Activated CD4-positive, alpha-beta memory T cell treated with anti-CD3 and anti-CD28 coated beads for 36 hours (primary cell): ENCODE data around the gene RANGAP1. TPM values are rescaled to one million over a fixed set of nuclear protein-coding genes. Genes with fewer than 3 reads are reported as not detected.
"Not testable (repeated sequence)": the region's sequence is repeated elsewhere in the genome, so short reads cannot be mapped to it uniquely, and the experiment has no call there.

Experiments
- CTCF ChIA-PET: fragments of 350-600 bp; sonication (Branson Sonifier 250); formaldehyde crosslinking; loops from one replicate; lab custom pipeline; 2021; ENCODE audit warnings: antibody characterized with exemption, inconsistent platforms; lab: Charles Lee
- POLR2A ChIA-PET: fragments of 350-600 bp; sonication (Branson Sonifier 250); formaldehyde crosslinking; loops from one replicate; lab custom pipeline; 2021; ENCODE audit warnings: antibody characterized with exemption; lab: Charles Lee
- DNase-seq: peaks from one replicate; pipeline ENCODE4 v3.0.0-alpha.2; 2020
- H3K27ac Mint-ChIP-seq: one replicate; pipeline ENCODE4 v1.8.0; 2021; ENCODE audit warnings: mixed read lengths
- H3K27me3 Mint-ChIP-seq: one replicate; pipeline ENCODE4 v1.8.0; 2021; ENCODE audit warnings: mixed read lengths
- H3K36me3 Mint-ChIP-seq: one replicate; pipeline ENCODE4 v1.8.0; 2021; ENCODE audit warnings: mixed read lengths
- H3K4me1 Mint-ChIP-seq: one replicate; pipeline ENCODE4 v1.8.0; 2021; ENCODE audit warnings: low read depth, mixed read lengths
- H3K4me3 Mint-ChIP-seq: one replicate; pipeline ENCODE4 v1.8.0; 2021; ENCODE audit warnings: mild to moderate bottlenecking, mixed read lengths
- H3K9me3 Mint-ChIP-seq: one replicate; pipeline ENCODE4 v1.8.0; 2021; ENCODE audit warnings: mixed read lengths
- intact Hi-C: fragments of 100-400 bp; cut with micrococcal nuclease; formaldehyde crosslinking; loops from one replicate; pipeline ENCODE4 v1.15.1; 2023
- total RNA-seq, 2 experiments: library from RNA; stranded (reverse); gene quantifications; one replicate each; pipeline ENCODE4 v1.2.3, GENCODE V29; 2021

The RANGAP1 gene
- total RNA-seq, 2 experiments from 2014 or later, result 154 to 156 TPM

GRCh38 chr22:41274856-41275255, 11.1 kb downstream of the RANGAP1 start:
- H3K9me3 Mint-ChIP-seq, result no peaks in the 10 kb centered on the region
- H3K4me3 Mint-ChIP-seq, result no peak overlapping the region
- DNase-seq, result no peak
- CTCF ChIA-PET, result no interaction called here
- H3K27me3 Mint-ChIP-seq, result no peaks in the 10 kb centered on the region
- peaks cover 55% of the 10 kb centered on the region for H3K36me3 Mint-ChIP-seq
- intact Hi-C loops, result no loop called here
- no peak overlapping the region for H3K27ac Mint-ChIP-seq
- H3K4me1 Mint-ChIP-seq, result peaks cover 5% of the 10 kb centered on the region
- POLR2A ChIA-PET, result no interaction called here

GRCh38 chr22:41273128-41273527, 12.9 kb downstream of the RANGAP1 start:
- intact Hi-C loops, result no loop called here
- Mint-ChIP-seq H3K4me1 (peaks cover 5% of the 10 kb centered on the region), H3K27me3 (no peaks in the 10 kb centered on the region), H3K4me3 (no peak overlapping the region), H3K9me3 (no peaks in the 10 kb centered on the region), H3K36me3 (peaks cover 58% of the 10 kb centered on the region), H3K27ac (no peak overlapping the region)
- ChIA-PET CTCF (no interaction called here), POLR2A (no interaction called here)
- no peak for DNase-seq

GRCh38 chr22:41271787-41272186, 14.2 kb downstream of the RANGAP1 start:
- no peak overlapping the region for H3K4me3 Mint-ChIP-seq
- no peaks in the 10 kb centered on the region for H3K27me3 Mint-ChIP-seq
- intact Hi-C loops, result no loop called here
- H3K36me3 Mint-ChIP-seq, result peaks cover 51% of the 10 kb centered on the region
- DNase-seq, result no peak
- CTCF ChIA-PET, result interaction anchor here (0.7 to 1.0 kb wide), 2 partner anchors 10 to 402 kb away, joined by 3 to 5 read pairs; no protein-coding TSS in a partner anchor
- H3K27ac Mint-ChIP-seq, result no peak overlapping the region
- peaks cover 4% of the 10 kb centered on the region for H3K4me1 Mint-ChIP-seq
- H3K9me3 Mint-ChIP-seq, result no peaks in the 10 kb centered on the region
- POLR2A ChIA-PET, result no interaction called here

GRCh38 chr22:41267958-41268357, 18.0 kb downstream of the RANGAP1 start:
- H3K27ac Mint-ChIP-seq, result no peak overlapping the region
- H3K27me3 Mint-ChIP-seq, result no peaks in the 10 kb centered on the region
- H3K9me3 Mint-ChIP-seq, result no peaks in the 10 kb centered on the region
- H3K36me3 Mint-ChIP-seq, result peaks cover 49% of the 10 kb centered on the region
- H3K4me3 Mint-ChIP-seq, result no peak overlapping the region
- POLR2A ChIA-PET, result no interaction called here
- no peak for DNase-seq
- CTCF ChIA-PET, result no interaction called here
- intact Hi-C loops, result no loop called here
- H3K4me1 Mint-ChIP-seq, result peaks cover 6% of the 10 kb centered on the region

- Mint-ChIP-seq H3K27me3 (no peaks in the 10 kb centered on the region), H3K9me3 (no peaks in the 10 kb centered on the region), H3K4me3 (no peak overlapping the region), H3K4me1 (peaks cover 6% of the 10 kb centered on the region), H3K36me3 (peaks cover 60% of the 10 kb centered on the region), H3K27ac (no peak overlapping the region)
- CTCF ChIA-PET, result interaction anchor here (2.9 kb wide), 1 partner anchor 27 kb away, joined by 8 read pairs; no protein-coding TSS in a partner anchor
- POLR2A ChIA-PET, result no interaction called here
- DNase-seq, result no peak
- intact Hi-C loops, result no loop called here
These were observed 21.5 kb downstream of the RANGAP1 start for GRCh38 chr22:41264408-41264941.

- H3K4me1 Mint-ChIP-seq, result peaks cover 6% of the 10 kb centered on the region
- H3K9me3 Mint-ChIP-seq, result no peaks in the 10 kb centered on the region
- H3K4me3 Mint-ChIP-seq, result no peak overlapping the region
- no peak overlapping the region for H3K27ac Mint-ChIP-seq
- ChIA-PET POLR2A (no interaction called here), CTCF (interaction anchor here (2.9 kb wide), 1 partner anchor 26 kb away, joined by 8 read pairs; no protein-coding TSS in a partner anchor)
- DNase-seq, result no peak
- intact Hi-C loops, result no loop called here
- H3K27me3 Mint-ChIP-seq, result no peaks in the 10 kb centered on the region
- peaks cover 60% of the 10 kb centered on the region for H3K36me3 Mint-ChIP-seq
These were observed 22.3 kb downstream of the RANGAP1 start for GRCh38 chr22:41263704-41264103.

GRCh38 chr22:41262250-41262765, 23.7 kb downstream of the RANGAP1 start:
- ChIA-PET CTCF (interaction anchor here (1.4 to 2.9 kb wide), 2 partner anchors 25 to 340 kb away, joined by 3 to 8 read pairs; no protein-coding TSS in a partner anchor), POLR2A (no interaction called here)
- Mint-ChIP-seq H3K36me3 (peaks cover 58% of the 10 kb centered on the region), H3K9me3 (no peaks in the 10 kb centered on the region), H3K27ac (no peak overlapping the region), H3K4me3 (no peak overlapping the region), H3K27me3 (no peaks in the 10 kb centered on the region), H3K4me1 (peaks cover 6% of the 10 kb centered on the region)
- intact Hi-C loops, result no loop called here
- DNase-seq, result no peak

GRCh38 chr22:41261541-41262249, 24.3 kb downstream of the RANGAP1 start:
- Mint-ChIP-seq H3K27ac (no peak overlapping the region), H3K4me1 (peaks cover 6% of the 10 kb centered on the region), H3K27me3 (no peaks in the 10 kb centered on the region), H3K9me3 (no peaks in the 10 kb centered on the region), H3K4me3 (no peak overlapping the region), H3K36me3 (peaks cover 61% of the 10 kb centered on the region)
- intact Hi-C loops, result no loop called here
- ChIA-PET CTCF (interaction anchor here (1.4 to 2.9 kb wide), 2 partner anchors 24 to 339 kb away, joined by 3 to 8 read pairs; no protein-coding TSS in a partner anchor), POLR2A (interaction anchor here (0.5 kb wide), 1 partner anchor 66 kb away, joined by 3 read pairs; no protein-coding TSS in a partner anchor)
- no peak for DNase-seq

GRCh38 chr22:41260871-41261270, 25.1 kb downstream of the RANGAP1 start:
- ChIA-PET CTCF (no interaction called here), POLR2A (interaction anchor here (0.5 kb wide), 1 partner anchor 67 kb away, joined by 3 read pairs; no protein-coding TSS in a partner anchor)
- Mint-ChIP-seq H3K9me3 (no peaks in the 10 kb centered on the region), H3K4me3 (no peak overlapping the region), H3K4me1 (peaks cover 3% of the 10 kb centered on the region), H3K36me3 (peaks cover 59% of the 10 kb centered on the region), H3K27ac (no peak overlapping the region), H3K27me3 (no peaks in the 10 kb centered on the region)
- intact Hi-C loops, result no loop called here
- no peak for DNase-seq

- H3K36me3 Mint-ChIP-seq, result peaks cover 60% of the 10 kb centered on the region
- H3K4me1 Mint-ChIP-seq, H3K27me3 Mint-ChIP-seq, H3K9me3 Mint-ChIP-seq, H3K4me3 Mint-ChIP-seq, DNase-seq, POLR2A ChIA-PET, CTCF ChIA-PET, intact Hi-C loops, H3K27ac Mint-ChIP-seq: not testable (repeated sequence)
These were observed 26.2 kb downstream of the RANGAP1 start for GRCh38 chr22:41259756-41260155.

- CTCF ChIA-PET, result no interaction called here
- Mint-ChIP-seq H3K27me3 (no peaks in the 10 kb centered on the region), H3K4me1 (no peaks in the 10 kb centered on the region)
These were observed 28.3 kb downstream of the RANGAP1 start for GRCh38 chr22:41257696-41258095.

More at GRCh38 chr22:41257696-41258095, 28.3 kb downstream of the RANGAP1 start:
- POLR2A ChIA-PET, result interaction anchor here (0.6 to 1.0 kb wide), 2 partner anchors 21 kb away, joined by 3 read pairs; no protein-coding TSS in a partner anchor
- Mint-ChIP-seq H3K9me3 (no peaks in the 10 kb centered on the region), H3K36me3 (peaks cover 50% of the 10 kb centered on the region), H3K27ac (no peak overlapping the region), H3K4me3 (no peak overlapping the region)
- no peak for DNase-seq
- intact Hi-C loops, result no loop called here
